Heart left ventricle (tissue), 16 donors: ENCODE results near the gene UFC1. TPM values are rescaled to one million over a fixed set of nuclear protein-coding genes. Genes with fewer than 3 reads are reported as not detected.

Experiments
- ATAC-seq, 4 donors: fragments of 200-7000 bp; cut with Tn5 transposase; one replicate each; pipeline ENCODE4 v1.9.1; 2020 to 2022; ENCODE audit warnings: moderate library complexity in 4 of 4, mild to moderate bottlenecking in 3 of 4, moderate number of reproducible peaks in 1 of 4
- DNase-seq, 5 donors: peaks; one replicate each; pipeline ENCODE4 v3.0.0-alpha.2; 2020
- H3K27ac ChIP-seq, 12 donors: fragments of 200-600 bp; sonication (generic) in 4 of 12; one replicate each; pipeline versions ENCODE4 v1.5.0 to v1.8.0; 2016 to 2022; ENCODE audit warnings: mild to moderate bottlenecking in 2 of 12
- H3K27me3 ChIP-seq, 9 donors: fragments of 200-600 bp; sonication (generic) in 2 of 9; one replicate each; pipeline versions ENCODE4 v1.5.1 to v1.8.0; 2016 to 2022; ENCODE audit warnings: mild to moderate bottlenecking in 3 of 9
- H3K36me3 ChIP-seq, 9 donors: fragments of 200-600 bp; sonication (generic) in 2 of 9; one replicate each; pipeline versions ENCODE4 v1.5.0 to v1.8.0; 2018 to 2022; ENCODE audit warnings: mild to moderate bottlenecking in 2 of 9
- H3K4me1 ChIP-seq, 12 donors: fragments of 200-600 bp; sonication (generic) in 4 of 12; one replicate each; pipeline versions ENCODE4 v1.5.0 to v1.8.0; 2016 to 2022; ENCODE audit warnings: mild to moderate bottlenecking in 3 of 12
- H3K4me3 ChIP-seq, 12 donors: fragments of 200-600 bp; sonication (generic) in 4 of 12; one replicate each; pipeline versions ENCODE4 v1.5.0 to v1.8.0; 2017 to 2022; ENCODE audit warnings: mild to moderate bottlenecking in 9 of 12, moderate library complexity in 4 of 12
- H3K9me3 ChIP-seq, 12 donors: fragments of 200-600 bp; sonication (generic) in 4 of 12; one replicate each; pipeline versions ENCODE4 v1.5.0 to v1.8.0; 2016 to 2022; ENCODE audit warnings: mild to moderate bottlenecking in 1 of 12
- POLR2A ChIP-seq, 2 donors: fragments of 450-650 bp; IDR thresholded peaks; one replicate each; pipeline ENCODE4 v1.6.1; 2017; ENCODE audit warnings: antibody characterized with exemption in 2 of 2, mild to moderate bottlenecking in 2 of 2, moderate library complexity in 2 of 2
- WGBS, 4 donors: extraction: QIAGEN DNeasy Blood & Tissue Kit in 2 of 4; methylation state at CpG; one replicate each; pipeline versions ENCODE4 v1.1.5 to v1.1.7; 2013 to 2018; 5-methylcytosine and 5-hydroxymethylcytosine counted together
- intact Hi-C, 10 donors: fragments of 100-400 bp; cut with DNase I; formaldehyde crosslinking; loops; one replicate each; pipeline versions ENCODE4 v1.11.1 to v1.14.2; 2022
- polyA plus RNA-seq, 2 donors: library from polyadenylated mRNA; stranded (reverse); fragments of 200-250 nt; gene quantifications; one replicate each; pipeline ENCODE4 v1.2.3, GENCODE V29; 2013
- total RNA-seq, 9 donors: library from RNA; depleted of rRNA in 2 of 9; stranded (reverse); fragments of >200 nt in 2 of 9; fragmentation: NEBNext Ultra II Directional in 3 of 9; extraction: Animal tissue kit (Norgen Biotek cat#: 25700) in 3 of 9; gene quantifications; one replicate each; pipeline versions ENCODE4 v1.1.0 to v1.2.4, GENCODE V29; 2016 to 2023
- TF ChIP-seq, protein P1 (sequence below), 12 donors: fragments of 200-600 bp; sonication (generic) in 4 of 12; IDR thresholded peaks; one replicate each; pipeline versions ENCODE4 v1.5.0 to v1.8.0; 2018 to 2022; ENCODE audit warnings: antibody characterized with exemption in 12 of 12, mild to moderate bottlenecking in 5 of 12
- donor health status: ischemic (EF 13 %, LVEDD 7.1; RV severe dilation, severe dysfunction).
- donor health status: healthy with polysubstance abuse.
- donor health status: DM: no; HTN: yes; CAD: no.
- donor health status: DM: no; HTN: no; CAD: no.
- donor health status: ischemic (EF 25% LVEDD 6.9; RV normal size, moderate dysfunction).
- donor health status: ischemic (EF 25% LVEDD 5.7; RV mildly dilated, moderate dysfunction).
- donor health status: healthy.
- donor health status: DM: yes; HTN: yes; CAD: no.
- donor health status: ischemic (EF 35%, LVEDD 5.7; RV mildly dilated, moderate dysfunction).
- donor health status: nonischemic (EF 11% LVEDD 7.7; RV severe dilation, severe dysfunction).
- donor health status: DM: yes; HTN: yes; CAD: no.
- donor health status: PGD.
- donor health status: ischemic (EF 29% LVEDD 5.4; RV normal size, mild dysfunction).
- donor health status: nonischemic (EF 23%, LVEDD 6.1; RV moderate dilation, normal function).

UFC1 gene
- total and polyA plus RNA-seq, 11 donors, result 54.4 to 131 (median 73.2) TPM

- peak; percentile 90 to 92 (median 90) for DNase-seq
- WGBS, 4 donors, result 0 to 2% (median 0%) methylated on average over 47 to 58 of the region's 58 CpGs
- Histone ChIP-seq H3K4me1 (peaks cover 5 to 84% (median 45%) of the 10 kb centered on the region in 12 donors), H3K36me3 (peaks cover 0 to 54% (median 33%) of the 10 kb centered on the region in 9 donors), H3K27me3 (no peaks in the 10 kb centered on the region), H3K27ac (peak within 1 kb of the TSS; percentile 77 to 97 (median 92)), H3K9me3 (no peaks in the 10 kb centered on the region), H3K4me3 (peak within 1 kb of the TSS; percentile 73 to 100 (median 94))
- TF ChIP-seq POLR2A (IDR thresholded peaks at IDR 0.05), result peak; percentile 16 to 78
- TF ChIP-seq, protein P1, sequence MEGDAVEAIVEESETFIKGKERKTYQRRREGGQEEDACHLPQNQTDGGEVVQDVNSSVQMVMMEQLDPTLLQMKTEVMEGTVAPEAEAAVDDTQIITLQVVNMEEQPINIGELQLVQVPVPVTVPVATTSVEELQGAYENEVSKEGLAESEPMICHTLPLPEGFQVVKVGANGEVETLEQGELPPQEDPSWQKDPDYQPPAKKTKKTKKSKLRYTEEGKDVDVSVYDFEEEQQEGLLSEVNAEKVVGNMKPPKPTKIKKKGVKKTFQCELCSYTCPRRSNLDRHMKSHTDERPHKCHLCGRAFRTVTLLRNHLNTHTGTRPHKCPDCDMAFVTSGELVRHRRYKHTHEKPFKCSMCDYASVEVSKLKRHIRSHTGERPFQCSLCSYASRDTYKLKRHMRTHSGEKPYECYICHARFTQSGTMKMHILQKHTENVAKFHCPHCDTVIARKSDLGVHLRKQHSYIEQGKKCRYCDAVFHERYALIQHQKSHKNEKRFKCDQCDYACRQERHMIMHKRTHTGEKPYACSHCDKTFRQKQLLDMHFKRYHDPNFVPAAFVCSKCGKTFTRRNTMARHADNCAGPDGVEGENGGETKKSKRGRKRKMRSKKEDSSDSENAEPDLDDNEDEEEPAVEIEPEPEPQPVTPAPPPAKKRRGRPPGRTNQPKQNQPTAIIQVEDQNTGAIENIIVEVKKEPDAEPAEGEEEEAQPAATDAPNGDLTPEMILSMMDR (IDR thresholded peaks at IDR 0.05), result peak in 3 of 12 donors; percentile 12 to 19 (median 13)
- intact Hi-C loops, result loop anchor here in 5 of 10 donors (1.0 to 2.0 kb wide), 3 partner anchors 14 to 73 kb away; partner anchors contain the start of genes DEDD (in 4 of the 5) and USF1 (in 1 of the 5)
- ATAC-seq, result peak; percentile 86 to 94 (median 90)
Observed at GRCh38 chr1:161117759-161118581, 35.8 kb upstream of the UFC1 start, which contains the start of the genes NIT1 and PFDN2. Gene NIT1, plus strand, starts transcription at chr1:161118105. Its CDS starts 72 bp downstream, at chr1:161118177. Gene PFDN2, minus strand, starts transcription at chr1:161118037. Its CDS starts 11 bp downstream, at chr1:161118026.

- DNase-seq, result peak; percentile 60 to 77 (median 69)
- intact Hi-C loops, result loop anchor here in 2 of 10 donors (2.0 kb wide), 1 partner anchor 14 kb away; the partner anchor contains the start of gene DEDD (in 2 of the 2)
- TF ChIP-seq, protein P1 (IDR thresholded peaks at IDR 0.05), result peak in 8 of 12 donors; percentile 8 to 40 (median 28)
- TF ChIP-seq POLR2A (IDR thresholded peaks at IDR 0.05), result no peak
Observed at GRCh38 chr1:161119092-161119903, 34.5 kb upstream of the UFC1 start.

GRCh38 chr1:161121042-161121650 is 32.6 kb upstream of the UFC1 start:
- Histone ChIP-seq H3K27ac (peak overlapping the region in 1 of 12 donors; percentile 96), H3K27me3 (no peaks in the 10 kb centered on the region), H3K36me3 (peaks cover 0 to 69% (median 62%) of the 10 kb centered on the region in 9 donors), H3K4me3 (no peak overlapping the region), H3K9me3 (no peaks in the 10 kb centered on the region), H3K4me1 (peaks cover 5 to 55% (median 27%) of the 10 kb centered on the region in 12 donors)
- intact Hi-C loops, result no loop called here
- DNase-seq, result no peak
- no peak for ATAC-seq
- TF ChIP-seq POLR2A (IDR thresholded peaks at IDR 0.05), result no peak
- TF ChIP-seq, protein P1 (IDR thresholded peaks at IDR 0.05), result no peak
- WGBS, 4 donors, result 87 to 95% (median 92%) methylated on average over 3 of the region's 3 CpGs

More at GRCh38 chr1:161119092-161119903, 34.5 kb upstream of the UFC1 start:
- H3K27me3 ChIP-seq, result no peaks in the 10 kb centered on the region
- H3K9me3 ChIP-seq, result no peaks in the 10 kb centered on the region
- peak overlapping the region in 10 of 12 donors; percentile 85 to 100 (median 96) for H3K4me3 ChIP-seq
- WGBS, 4 donors, result 28 to 41% (median 32%) methylated on average over 10 of the region's 10 CpGs
- peaks cover 5 to 73% (median 38%) of the 10 kb centered on the region in 12 donors for H3K4me1 ChIP-seq
- ATAC-seq, result peak in 3 of 4 donors; percentile 21 to 35 (median 33)
- H3K36me3 ChIP-seq, result peaks cover 0 to 61% (median 46%) of the 10 kb centered on the region in 9 donors
- H3K27ac ChIP-seq, result peak overlapping the region in 11 of 12 donors; percentile 77 to 97 (median 92)
